Mesenchymal stem cell (in vitro differentiated cells and primary cell): ENCODE measurements around the gene NRTN.
A peak's percentile ranks its signal among the peaks of the same experiment; 100 is the strongest.

Source experiments
- DNase-seq: peaks from one replicate; pipeline ENCODE4 v3.0.0-alpha.2; 2013
- H2AFZ ChIP-seq: one replicate; pipeline ENCODE4 v1.6.1; 2013; ENCODE audit warnings: low read depth, mild to moderate bottlenecking, control low read depth, inconsistent platforms, low read length, moderate library complexity
- H2AK5ac ChIP-seq: 2 replicates; pipeline ENCODE4 v1.6.1; 2013; ENCODE audit warnings: low read length, moderate library complexity, mild to moderate bottlenecking, inconsistent platforms; ENCODE audit not compliant: severe bottlenecking
- H2BK120ac ChIP-seq: one replicate; pipeline ENCODE4 v1.6.1; 2013; ENCODE audit warnings: low read depth, mild to moderate bottlenecking, inconsistent platforms, low read length, moderate library complexity
- H2BK12ac ChIP-seq, 2 experiments: one replicate each; pipeline ENCODE4 v1.6.1; 2013; ENCODE audit warnings: inconsistent platforms in 2 of 2, low read length in 2 of 2, mild to moderate bottlenecking in 2 of 2, moderate library complexity in 2 of 2, control low read depth in 1 of 2
- H2BK15ac ChIP-seq: one replicate; pipeline ENCODE4 v1.6.1; 2013; ENCODE audit warnings: mild to moderate bottlenecking, low read depth, inconsistent platforms; ENCODE audit not compliant: poor library complexity, severe bottlenecking
- H2BK5ac ChIP-seq: 2 replicates; pipeline ENCODE4 v1.6.1; 2013; ENCODE audit warnings: low read depth, mild to moderate bottlenecking, low read length, control low read depth, inconsistent platforms; ENCODE audit not compliant: poor library complexity, severe bottlenecking
- H3K14ac ChIP-seq, 2 experiments: one replicate each; pipeline ENCODE4 v1.6.1; 2013; ENCODE audit warnings: inconsistent platforms in 2 of 2, low read length in 2 of 2, control low read depth in 1 of 2, mild to moderate bottlenecking in 1 of 2, moderate library complexity in 1 of 2
- H3K18ac ChIP-seq, 2 experiments: one replicate each; pipeline ENCODE4 v1.6.1; 2013; ENCODE audit warnings: inconsistent platforms in 2 of 2, low read length in 2 of 2, control low read depth in 1 of 2, low read depth in 1 of 2, mild to moderate bottlenecking in 1 of 2
- H3K23ac ChIP-seq, 2 experiments: one replicate each; pipeline ENCODE4 v1.6.1; 2013; ENCODE audit warnings: inconsistent platforms in 2 of 2, low read length in 2 of 2, mild to moderate bottlenecking in 2 of 2, moderate library complexity in 2 of 2, control low read depth in 1 of 2
- H3K27ac ChIP-seq: 2 replicates; pipeline ENCODE4 v1.5.1; 2013; ENCODE audit warnings: mild to moderate bottlenecking, moderate library complexity, low read length, control low read depth, inconsistent platforms; ENCODE audit not compliant: poor library complexity, severe bottlenecking
- H3K27me3 ChIP-seq, 2 experiments: 2 replicates each; pipeline versions ENCODE4 v1.6.1 to v1.7.0; 2013; ENCODE audit warnings: low read length in 2 of 2, mild to moderate bottlenecking in 2 of 2, moderate library complexity in 2 of 2, control low read depth in 1 of 2, inconsistent platforms in 1 of 2; ENCODE audit not compliant: control insufficient read depth in 1 of 2, insufficient read depth in 1 of 2
- H3K36me3 ChIP-seq, 2 experiments: 2 replicates each; pipeline versions ENCODE4 v1.6.1 to v1.7.0; 2013; ENCODE audit warnings: low read length in 2 of 2, control low read depth in 1 of 2, inconsistent platforms in 1 of 2, low read depth in 1 of 2, mild to moderate bottlenecking in 1 of 2; ENCODE audit not compliant: insufficient read depth in 2 of 2, control insufficient read depth in 1 of 2
- H3K4ac ChIP-seq, 2 experiments: one replicate each; pipeline ENCODE4 v1.6.1; 2013; ENCODE audit warnings: inconsistent platforms in 2 of 2, low read length in 2 of 2, mild to moderate bottlenecking in 2 of 2, moderate library complexity in 2 of 2, control low read depth in 1 of 2, low read depth in 1 of 2
- H3K4me1 ChIP-seq: 2 replicates; pipeline ENCODE4 v1.6.1; 2013; ENCODE audit warnings: low read depth, low read length, control low read depth; ENCODE audit not compliant: control insufficient read depth, insufficient read depth
- H3K4me2 ChIP-seq: 2 replicates; pipeline ENCODE4 v1.6.1; 2013; ENCODE audit warnings: low read length, mild to moderate bottlenecking, inconsistent platforms; ENCODE audit not compliant: poor library complexity, severe bottlenecking
- H3K4me3 ChIP-seq, 2 experiments: 2 replicates each; pipeline versions ENCODE4 v1.5.1 to v1.7.0; 2013; ENCODE audit warnings: low read length in 2 of 2, mild to moderate bottlenecking in 2 of 2, control low read depth in 1 of 2, low read depth in 1 of 2; ENCODE audit not compliant: insufficient read depth in 1 of 2
- H3K79me1 ChIP-seq: replicated peaks from 2 replicates; pipeline ENCODE4 v1.6.1; 2013; ENCODE audit warnings: mild to moderate bottlenecking, control low read depth, low read length, inconsistent platforms; ENCODE audit not compliant: poor library complexity, severe bottlenecking
- H3K9ac ChIP-seq: 2 replicates; pipeline ENCODE4 v1.7.0; 2013; ENCODE audit warnings: mild to moderate bottlenecking, low read length, moderate library complexity
- H3K9me3 ChIP-seq: 2 replicates; pipeline ENCODE4 v1.7.0; 2013; ENCODE audit warnings: mild to moderate bottlenecking, low read length; ENCODE audit not compliant: control insufficient read depth
- H4K8ac ChIP-seq: one replicate; pipeline ENCODE4 v1.6.1; 2013; ENCODE audit warnings: inconsistent platforms, mild to moderate bottlenecking, low read length, moderate library complexity
- H4K91ac ChIP-seq: one replicate; pipeline ENCODE4 v1.6.1; 2013; ENCODE audit warnings: mild to moderate bottlenecking, low read length, inconsistent platforms
- WGBS: methylation state at CpG from one replicate; pipeline ENCODE4 v1.1.7; 2013; ENCODE audit warnings: mixed read lengths; 5-methylcytosine and 5-hydroxymethylcytosine counted together

The NRTN gene

GRCh38 chr19:5827342-5827890, 22.5 kb downstream of the NRTN start:
- Histone ChIP-seq H3K9ac (peak overlapping the region; percentile 49), H3K14ac (peak overlapping the region; percentile 40 to 81), H4K8ac (peak overlapping the region; percentile 99), H3K23ac (no peak overlapping the region), H3K27me3 (peaks cover 0 to 48% of the 10 kb centered on the region in 2 experiments), H2BK12ac (peak overlapping the region; percentile 55 to 70), H3K36me3 (no peaks in the 10 kb centered on the region), H3K4ac (peak overlapping the region; percentile 87 to 89), H2BK120ac (peak overlapping the region; percentile 29), H3K9me3 (no peaks in the 10 kb centered on the region), H3K27ac (no peak overlapping the region), H3K18ac (peak overlapping the region; percentile 81 to 90), H2BK5ac (no peak overlapping the region), H3K4me3 (peak overlapping the region; percentile 73 to 91), H3K4me2 (peak overlapping the region; percentile 65), H2BK15ac (peak overlapping the region; percentile 20), H4K91ac (peak overlapping the region; percentile 81), H3K79me1 (peaks cover 1% of the 10 kb centered on the region), H2AK5ac (peak overlapping the region; percentile 87), H3K4me1 (peaks cover 30% of the 10 kb centered on the region), H2AFZ (peak overlapping the region; percentile 85)
- 24% methylated on average over 21 of the region's 37 CpGs for WGBS
- no peak for DNase-seq

- peak; percentile 94 for DNase-seq
- H2BK15ac ChIP-seq = peak overlapping the region; percentile 84
- H3K4me3 ChIP-seq = peak overlapping the region; percentile 73 to 91
- WGBS = 1% methylated on average over 66 of the region's 91 CpGs
- H3K23ac ChIP-seq = peak overlapping the region in 1 of 2 experiments; percentile 9
- peak overlapping the region; percentile 79 to 92 for H3K18ac ChIP-seq
- peaks cover 0 to 45% of the 10 kb centered on the region in 2 experiments for H3K27me3 ChIP-seq
- peak overlapping the region; percentile 87 to 89 for H3K4ac ChIP-seq
- H2AFZ ChIP-seq = peak overlapping the region; percentile 85
- H2AK5ac ChIP-seq = peak overlapping the region; percentile 23
- no peak overlapping the region for H2BK120ac ChIP-seq
- peak overlapping the region; percentile 94 for H4K91ac ChIP-seq
- H4K8ac ChIP-seq = peak overlapping the region; percentile 99
- H3K9me3 ChIP-seq = no peaks in the 10 kb centered on the region
- peak overlapping the region; percentile 65 for H3K4me2 ChIP-seq
- H2BK5ac ChIP-seq = no peak overlapping the region
- no peaks in the 10 kb centered on the region for H3K36me3 ChIP-seq
- H3K4me1 ChIP-seq = peaks cover 30% of the 10 kb centered on the region
- H3K79me1 ChIP-seq = peaks cover 1% of the 10 kb centered on the region
- H3K14ac ChIP-seq = peak overlapping the region in 1 of 2 experiments; percentile 87
- peak overlapping the region; percentile 45 to 55 for H2BK12ac ChIP-seq
- H3K9ac ChIP-seq = peak overlapping the region; percentile 90
- peak overlapping the region; percentile 69 for H3K27ac ChIP-seq
These were observed 23.2 kb downstream of the NRTN start for GRCh38 chr19:5827891-5828660.

GRCh38 chr19:5828661-5829566, 24.0 kb downstream of the NRTN start:
- H2AK5ac ChIP-seq = peak overlapping the region; percentile 23
- peak overlapping the region; percentile 90 for H3K9ac ChIP-seq
- no peaks in the 10 kb centered on the region for H3K36me3 ChIP-seq
- peak overlapping the region; percentile 45 to 85 for H2BK12ac ChIP-seq
- peak overlapping the region; percentile 29 for H2AFZ ChIP-seq
- 3% methylated on average over 38 of the region's 47 CpGs for WGBS
- H4K91ac ChIP-seq = peak overlapping the region; percentile 94
- peak overlapping the region; percentile 73 to 91 for H3K4me3 ChIP-seq
- no peaks in the 10 kb centered on the region for H3K9me3 ChIP-seq
- H2BK120ac ChIP-seq = no peak overlapping the region
- peaks cover 0 to 40% of the 10 kb centered on the region in 2 experiments for H3K27me3 ChIP-seq
- H3K18ac ChIP-seq = peak overlapping the region; percentile 79 to 92
- peak; percentile 86 for DNase-seq
- H3K27ac ChIP-seq = peak overlapping the region; percentile 69
- H3K79me1 ChIP-seq = peaks cover 1% of the 10 kb centered on the region
- peak overlapping the region; percentile 58 for H3K4me2 ChIP-seq
- H3K23ac ChIP-seq = no peak overlapping the region
- H2BK15ac ChIP-seq = peak overlapping the region; percentile 46
- H3K14ac ChIP-seq = peak overlapping the region in 1 of 2 experiments; percentile 87
- no peak overlapping the region for H2BK5ac ChIP-seq
- peak overlapping the region; percentile 82 for H4K8ac ChIP-seq
- peaks cover 30% of the 10 kb centered on the region for H3K4me1 ChIP-seq
- peak overlapping the region; percentile 55 to 58 for H3K4ac ChIP-seq
